Chondrocyte (in vitro differentiated cells): ENCODE results near the gene EXD3. TPM values are rescaled to one million over a fixed set of nuclear protein-coding genes. Genes with fewer than 3 reads are reported as not detected.

Experiments used
- DNase-seq: peaks from one replicate; pipeline ENCODE4 v3.0.0; 2021; ENCODE audit warnings: mixed read lengths, low spot score
- H3K27ac Mint-ChIP-seq: one replicate; pipeline ENCODE4 v1.8.0; 2021; ENCODE audit warnings: mild to moderate bottlenecking, moderate library complexity, mixed read lengths; ENCODE audit not compliant: unreplicated experiment
- H3K27me3 Mint-ChIP-seq: 2 replicates; pipeline ENCODE4 v1.8.0; 2021; ENCODE audit warnings: low read depth, mixed read lengths
- H3K36me3 Mint-ChIP-seq: 2 replicates; pipeline ENCODE4 v1.8.0; 2021; ENCODE audit warnings: low read depth, mixed read lengths
- H3K4me1 Mint-ChIP-seq: 2 replicates; pipeline ENCODE4 v1.8.0; 2021; ENCODE audit warnings: low read depth, mild to moderate bottlenecking, mixed read lengths
- H3K4me3 Mint-ChIP-seq: one replicate; pipeline ENCODE4 v1.8.0; 2021; ENCODE audit warnings: mild to moderate bottlenecking, moderate library complexity, mixed read lengths; ENCODE audit not compliant: unreplicated experiment
- H3K9me3 Mint-ChIP-seq: 2 replicates; pipeline ENCODE4 v1.8.0; 2021; ENCODE audit warnings: low read depth, mixed read lengths
- total RNA-seq: library from RNA; stranded (reverse); gene quantifications from 3 replicates; pipeline ENCODE4 v1.2.1, GENCODE V29; 2021
- TF ChIP-seq, protein P1 (sequence below): fragments of 200-600 bp; sonication (generic); IDR thresholded peaks from 2 replicates; pipeline ENCODE4 v1.5.0; 2021; ENCODE audit warnings: antibody characterized with exemption, mild to moderate bottlenecking, moderate library complexity

The EXD3 gene
- total RNA-seq, 1 donor from 2014 or later: 11.6 TPM

- TF ChIP-seq, protein P1, sequence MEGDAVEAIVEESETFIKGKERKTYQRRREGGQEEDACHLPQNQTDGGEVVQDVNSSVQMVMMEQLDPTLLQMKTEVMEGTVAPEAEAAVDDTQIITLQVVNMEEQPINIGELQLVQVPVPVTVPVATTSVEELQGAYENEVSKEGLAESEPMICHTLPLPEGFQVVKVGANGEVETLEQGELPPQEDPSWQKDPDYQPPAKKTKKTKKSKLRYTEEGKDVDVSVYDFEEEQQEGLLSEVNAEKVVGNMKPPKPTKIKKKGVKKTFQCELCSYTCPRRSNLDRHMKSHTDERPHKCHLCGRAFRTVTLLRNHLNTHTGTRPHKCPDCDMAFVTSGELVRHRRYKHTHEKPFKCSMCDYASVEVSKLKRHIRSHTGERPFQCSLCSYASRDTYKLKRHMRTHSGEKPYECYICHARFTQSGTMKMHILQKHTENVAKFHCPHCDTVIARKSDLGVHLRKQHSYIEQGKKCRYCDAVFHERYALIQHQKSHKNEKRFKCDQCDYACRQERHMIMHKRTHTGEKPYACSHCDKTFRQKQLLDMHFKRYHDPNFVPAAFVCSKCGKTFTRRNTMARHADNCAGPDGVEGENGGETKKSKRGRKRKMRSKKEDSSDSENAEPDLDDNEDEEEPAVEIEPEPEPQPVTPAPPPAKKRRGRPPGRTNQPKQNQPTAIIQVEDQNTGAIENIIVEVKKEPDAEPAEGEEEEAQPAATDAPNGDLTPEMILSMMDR: no peak
- Mint-ChIP-seq H3K4me3 (peak overlapping the region; percentile 57), H3K27me3 (no peaks in the 10 kb centered on the region), H3K27ac (peak overlapping the region; percentile 91), H3K9me3 (no peaks in the 10 kb centered on the region), H3K36me3 (peaks cover 3% of the 10 kb centered on the region), H3K4me1 (peaks cover 36% of the 10 kb centered on the region)
- DNase-seq: no peak
Observed at GRCh38 chr9:137457406-137458193, 34.6 kb upstream of the EXD3 start.

DNA sequence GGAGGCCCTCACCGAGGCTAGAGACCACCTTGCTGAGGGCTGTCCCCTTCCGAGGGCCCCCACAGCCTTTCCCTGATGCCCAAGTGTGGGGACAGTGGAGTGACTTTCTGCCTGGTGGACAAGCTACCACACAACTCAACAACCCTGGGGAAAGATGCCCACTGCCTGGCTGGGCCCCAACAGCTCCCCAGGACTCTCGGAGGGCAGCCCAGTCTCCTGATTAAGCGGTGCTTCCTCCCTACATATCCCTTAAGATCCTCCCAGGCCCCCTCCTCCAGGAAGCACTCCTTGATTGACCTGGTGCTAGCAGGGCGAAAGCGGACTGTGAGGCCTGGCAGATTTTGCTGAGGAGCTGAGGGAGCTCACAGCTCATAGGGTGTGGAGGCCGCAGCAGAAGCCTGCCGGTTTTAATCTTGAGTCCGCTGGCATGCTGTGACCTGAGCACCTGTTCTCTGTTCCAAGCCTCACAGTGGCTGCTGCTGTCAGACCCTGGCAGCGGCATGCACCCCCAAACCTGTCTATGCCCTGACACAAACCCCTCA lies 34.0 kb upstream of the EXD3 start:
- DNase-seq: no peak
- Mint-ChIP-seq H3K4me3 (peak overlapping the region; percentile 57), H3K9me3 (no peaks in the 10 kb centered on the region), H3K36me3 (peaks cover 3% of the 10 kb centered on the region), H3K27me3 (no peaks in the 10 kb centered on the region), H3K27ac (peak overlapping the region; percentile 91), H3K4me1 (peaks cover 36% of the 10 kb centered on the region)
- TF ChIP-seq, protein P1: no peak

- Mint-ChIP-seq H3K4me3 (peak overlapping the region; percentile 57), H3K4me1 (peaks cover 36% of the 10 kb centered on the region), H3K36me3 (peaks cover 3% of the 10 kb centered on the region), H3K27ac (peak overlapping the region; percentile 91), H3K9me3 (no peaks in the 10 kb centered on the region), H3K27me3 (no peaks in the 10 kb centered on the region)
- no peak for DNase-seq
- TF ChIP-seq, protein P1: no peak
Observed at GRCh38 chr9:137456061-137456863, 33.3 kb upstream of the EXD3 start.

- no peak for DNase-seq
- H3K27ac Mint-ChIP-seq: peak overlapping the region; percentile 91
- H3K9me3 Mint-ChIP-seq: no peaks in the 10 kb centered on the region
- H3K27me3 Mint-ChIP-seq: no peaks in the 10 kb centered on the region
- peaks cover 3% of the 10 kb centered on the region for H3K36me3 Mint-ChIP-seq
- H3K4me1 Mint-ChIP-seq: peaks cover 36% of the 10 kb centered on the region
- TF ChIP-seq, protein P1: no peak
- peak overlapping the region; percentile 48 for H3K4me3 Mint-ChIP-seq
Observed at GRCh38 chr9:137455359-137455991, 32.5 kb upstream of the EXD3 start.
